Smooth muscle cell of the brain vasculature (primary cell): ENCODE results near the gene TMEM132E.

Experiments used
- DNase-seq: peaks from one replicate; pipeline ENCODE4 v3.0.0-alpha.2; 2012; ENCODE audit warnings: low read depth, low spot score

TMEM132E gene

DNA sequence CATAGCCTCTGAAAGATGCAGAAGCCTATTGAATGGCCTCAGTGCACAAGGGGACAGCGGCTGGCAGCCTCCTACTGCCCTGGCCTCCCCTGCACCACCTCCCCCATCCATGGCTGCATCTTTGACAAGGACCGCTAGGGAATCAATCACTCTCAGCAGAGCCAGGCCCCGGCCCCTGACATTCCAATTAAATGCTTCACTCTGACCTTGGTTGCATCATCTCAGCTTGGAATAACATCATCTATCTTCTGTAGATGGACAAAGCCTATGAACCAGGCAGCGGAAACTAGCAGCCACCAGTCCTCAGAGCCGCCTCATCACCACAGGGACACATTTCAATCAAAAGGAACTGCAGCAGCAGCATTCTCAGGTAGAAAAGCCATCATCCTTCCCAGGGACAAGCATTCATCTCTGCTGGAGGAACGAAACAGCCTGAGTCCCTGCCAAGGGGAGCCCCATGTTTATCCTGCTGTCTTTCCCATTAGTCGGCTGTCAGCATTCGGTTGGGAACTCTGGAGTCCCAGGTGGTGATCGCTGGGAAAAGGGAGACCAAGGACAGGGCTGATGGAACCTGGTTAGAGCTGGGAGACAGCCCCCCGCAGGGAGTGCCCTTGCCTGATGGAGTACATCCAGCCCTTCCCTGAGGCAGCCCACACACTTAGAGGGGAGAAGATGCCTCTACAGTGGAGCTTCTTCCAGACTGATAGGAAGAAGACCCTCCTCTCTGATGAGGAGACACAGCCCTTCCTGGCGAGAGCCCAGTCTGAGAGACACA lies 11.5 kb upstream of the TMEM132E start:
- no peak for DNase-seq

GRCh38 chr17:34568953-34569352 lies 10.4 kb upstream of the TMEM132E start:
- DNase-seq, result no peak

GRCh38 chr17:34569591-34569990 lies 9.8 kb upstream of the TMEM132E start:
- no peak for DNase-seq

GRCh38 chr17:34570506-34570905 lies 8.9 kb upstream of the TMEM132E start:
- no peak for DNase-seq

DNA sequence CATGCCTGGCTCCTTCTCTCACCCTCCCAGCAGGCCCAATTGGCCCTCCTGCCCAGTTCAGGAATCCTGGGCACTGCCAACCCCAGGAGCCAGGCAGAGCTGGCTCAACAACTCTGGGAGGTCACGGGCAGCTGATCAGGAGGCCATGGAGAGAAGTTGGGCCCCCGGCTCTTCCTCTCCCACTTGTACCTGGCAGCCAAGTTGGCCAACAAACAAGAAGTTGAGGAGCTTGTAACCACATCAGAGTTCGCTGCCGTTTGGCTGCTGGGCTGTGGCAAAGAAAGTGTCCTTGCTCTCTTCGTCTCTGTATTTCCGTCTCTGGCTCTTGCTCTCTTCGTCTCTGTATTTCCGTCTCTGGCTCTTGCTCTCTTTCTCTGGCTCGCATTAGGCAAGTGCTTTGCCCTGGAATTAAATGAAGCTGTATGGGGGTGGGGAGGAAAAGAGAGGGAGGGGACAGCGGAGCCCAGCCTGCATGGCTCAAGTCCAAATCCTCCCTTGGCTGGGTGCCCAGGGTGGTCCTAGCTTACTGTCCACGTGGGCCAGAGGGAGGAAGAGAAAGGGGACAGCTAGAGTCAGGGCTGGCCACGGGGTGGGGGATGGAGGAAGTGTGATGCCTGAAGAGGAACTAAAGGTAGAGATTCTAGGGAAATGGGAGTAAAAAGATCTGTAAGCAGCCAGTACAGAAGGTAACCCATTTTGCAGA lies 7.8 kb upstream of the TMEM132E start:
- DNase-seq, result no peak

GRCh38 chr17:34572483-34572882 lies 6.9 kb upstream of the TMEM132E start:
- DNase-seq, result no peak

DNA sequence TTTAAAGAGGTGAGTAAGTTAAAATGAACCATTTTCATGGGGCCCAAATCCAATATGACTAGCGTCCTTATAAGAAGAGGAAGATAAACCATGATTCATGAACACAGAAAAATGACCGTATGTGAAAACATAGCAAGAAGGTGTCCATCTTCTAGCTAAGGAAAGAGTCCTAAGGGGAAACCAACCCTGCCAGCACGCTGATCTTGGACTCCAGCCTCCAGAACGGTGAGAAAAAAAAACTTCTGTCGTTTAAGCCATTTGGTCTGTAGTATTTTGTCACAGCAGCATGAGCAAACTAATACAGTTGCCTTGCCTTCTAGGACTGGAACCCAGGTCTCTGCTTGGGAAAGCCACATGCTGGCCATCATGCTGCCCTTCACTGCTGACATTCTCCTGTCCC lies 4.2 kb upstream of the TMEM132E start:
- DNase-seq, result no peak

DNA sequence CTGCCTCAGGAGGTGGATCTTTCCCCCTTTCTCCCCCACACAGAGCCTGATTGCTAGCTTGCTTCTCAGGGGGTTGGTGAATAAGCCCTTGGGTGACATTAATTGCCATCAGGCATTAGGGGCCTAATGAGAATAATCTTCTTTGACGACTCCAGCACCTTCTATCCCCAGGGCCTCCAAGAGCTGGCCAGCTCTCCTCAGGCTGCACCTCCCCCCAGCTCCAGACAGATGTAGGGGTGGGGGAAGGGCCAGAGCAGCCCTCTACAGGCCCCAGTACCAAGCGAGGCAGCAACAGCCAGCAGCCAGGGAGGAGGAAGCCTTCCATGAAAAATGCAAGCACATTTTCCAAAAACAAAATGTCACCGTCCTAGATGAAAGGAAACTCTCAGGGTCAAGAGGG lies 1.4 kb upstream of the TMEM132E start:
- DNase-seq, result no peak

DNA sequence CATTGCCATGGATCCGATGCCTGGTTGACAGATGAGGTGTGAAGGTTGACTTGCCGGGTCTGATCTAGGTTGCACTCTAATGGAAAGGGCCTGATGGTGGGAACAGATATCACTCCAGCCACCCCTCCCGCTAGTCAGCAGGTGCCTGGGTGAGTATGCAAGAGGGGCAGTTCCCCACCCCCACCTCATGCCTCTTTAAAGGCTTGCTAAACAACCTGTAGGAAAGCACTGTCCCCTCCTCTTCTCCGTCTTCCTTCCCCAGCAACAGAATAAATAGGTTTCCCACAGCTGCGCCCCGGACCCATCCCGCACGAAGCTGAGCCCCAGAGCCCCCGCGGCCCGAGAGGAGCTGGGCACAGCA lies 746 bp upstream of the TMEM132E start:
- no peak for DNase-seq

DNA sequence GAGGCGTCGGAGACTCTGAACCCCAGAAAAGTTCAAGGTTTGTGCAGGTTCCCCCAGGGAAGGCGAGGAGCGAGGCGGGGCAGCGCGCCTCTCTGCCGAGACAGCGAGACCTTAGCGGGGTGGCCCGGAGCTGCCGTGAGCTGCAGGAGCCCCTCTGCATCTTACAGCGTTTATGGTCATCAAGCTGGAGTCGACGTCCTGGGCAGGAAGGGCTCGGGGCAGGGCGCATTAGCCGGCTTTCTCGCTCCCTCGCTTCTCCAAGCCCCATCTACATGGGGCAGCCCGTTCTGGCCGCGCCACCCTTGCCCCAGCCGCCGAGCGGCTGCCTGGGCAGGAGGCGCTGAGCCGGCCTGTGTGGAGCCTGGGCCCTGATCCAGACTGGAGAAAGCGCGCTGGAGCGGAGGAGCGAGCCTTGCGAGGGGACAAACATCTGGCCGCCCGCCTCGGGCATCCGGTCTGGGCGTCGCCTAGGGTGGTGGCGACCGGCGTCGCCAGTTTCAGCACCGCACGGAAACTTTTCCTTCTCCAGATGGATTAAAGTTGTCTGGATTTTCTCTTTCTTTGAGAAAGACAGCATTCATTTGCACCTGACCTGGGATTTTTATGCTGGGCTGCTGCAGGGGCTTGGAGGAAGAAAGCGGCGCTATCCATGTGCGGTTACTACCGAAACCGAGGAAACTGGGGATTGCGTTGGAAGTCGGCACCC lies 750 bp downstream of the TMEM132E start:
- DNase-seq, result no peak

DNA sequence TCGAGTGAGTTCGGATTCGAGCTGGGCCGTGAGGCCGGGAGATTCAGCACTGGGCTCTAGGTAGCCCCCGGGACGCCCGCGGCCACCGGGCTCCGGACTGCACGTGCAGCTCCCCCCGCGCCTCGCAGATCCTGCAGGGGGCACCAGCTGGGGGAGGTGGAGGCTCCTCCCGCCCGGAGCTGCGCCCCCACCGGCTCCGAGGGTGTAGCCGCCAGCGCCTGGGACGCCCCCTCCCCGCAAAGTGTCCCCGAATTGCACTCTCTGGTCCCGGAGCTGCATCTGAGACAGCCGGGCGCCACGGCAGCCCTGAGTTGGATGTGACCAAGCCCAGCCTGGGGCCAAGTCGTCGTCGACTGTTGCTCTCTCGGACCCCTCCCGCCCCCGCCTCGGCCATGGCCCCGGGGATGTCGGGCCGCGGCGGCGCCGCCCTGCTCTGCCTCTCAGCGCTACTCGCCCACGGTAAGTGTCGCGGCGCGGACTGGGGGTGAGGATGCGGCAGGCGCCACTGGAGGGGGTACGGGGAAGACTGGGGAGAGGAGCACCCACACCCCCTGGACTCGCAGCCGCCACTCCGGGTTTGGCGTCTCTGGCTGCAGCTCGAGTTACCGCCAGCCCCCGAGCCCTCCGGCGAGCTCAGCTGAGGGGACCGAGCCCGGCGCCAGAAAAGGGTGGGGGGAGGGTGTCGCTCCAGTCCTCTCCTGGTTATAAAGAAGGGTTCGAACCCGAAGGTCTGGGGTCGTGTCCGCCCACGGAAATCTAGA lies 1.5 kb downstream of the TMEM132E start:
- DNase-seq, result no peak

- no peak for DNase-seq
Measured at GRCh38 chr17:34581446-34582184, 2.2 kb downstream of the TMEM132E start.

DNA sequence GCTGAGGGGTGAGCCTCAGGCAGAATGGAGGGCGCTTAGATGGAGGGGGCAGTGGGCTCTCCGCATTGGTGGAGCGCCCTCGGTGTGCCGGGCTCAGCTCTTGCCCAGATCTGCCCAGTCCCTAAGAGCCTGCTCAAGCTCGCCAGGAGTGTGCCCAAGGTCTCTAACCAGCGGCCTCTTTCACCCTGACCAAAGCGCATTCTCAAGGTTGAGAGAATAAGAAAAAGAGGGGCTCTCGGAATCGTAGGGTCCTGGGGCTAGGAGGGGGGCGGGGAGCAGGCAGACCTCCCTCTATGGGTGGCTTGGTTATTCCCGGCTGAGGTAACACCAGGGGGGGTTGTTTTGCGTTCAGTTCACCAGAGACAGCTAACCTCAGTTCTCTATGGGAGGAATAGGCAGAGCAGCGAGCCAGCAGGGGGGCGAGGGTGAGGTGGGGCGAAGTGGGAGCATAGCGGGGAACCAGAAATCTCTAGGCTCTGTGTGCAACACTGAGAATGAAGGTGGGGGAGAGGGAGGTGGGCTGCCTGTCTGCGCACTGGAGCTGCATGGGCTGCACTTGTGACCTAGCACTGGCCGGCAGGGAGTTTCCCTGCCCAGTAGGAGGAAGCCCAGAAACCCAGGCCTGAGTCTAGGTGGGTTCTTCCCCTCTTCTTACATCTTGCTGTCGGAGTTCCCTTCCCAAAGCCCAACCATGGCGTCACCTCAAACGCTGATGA lies 3.0 kb downstream of the TMEM132E start:
- DNase-seq, result no peak

- no peak for DNase-seq
Measured at GRCh38 chr17:34582901-34583245, 3.5 kb downstream of the TMEM132E start.

- no peak for DNase-seq
Measured at GRCh38 chr17:34584805-34585416, 5.5 kb downstream of the TMEM132E start.

DNA sequence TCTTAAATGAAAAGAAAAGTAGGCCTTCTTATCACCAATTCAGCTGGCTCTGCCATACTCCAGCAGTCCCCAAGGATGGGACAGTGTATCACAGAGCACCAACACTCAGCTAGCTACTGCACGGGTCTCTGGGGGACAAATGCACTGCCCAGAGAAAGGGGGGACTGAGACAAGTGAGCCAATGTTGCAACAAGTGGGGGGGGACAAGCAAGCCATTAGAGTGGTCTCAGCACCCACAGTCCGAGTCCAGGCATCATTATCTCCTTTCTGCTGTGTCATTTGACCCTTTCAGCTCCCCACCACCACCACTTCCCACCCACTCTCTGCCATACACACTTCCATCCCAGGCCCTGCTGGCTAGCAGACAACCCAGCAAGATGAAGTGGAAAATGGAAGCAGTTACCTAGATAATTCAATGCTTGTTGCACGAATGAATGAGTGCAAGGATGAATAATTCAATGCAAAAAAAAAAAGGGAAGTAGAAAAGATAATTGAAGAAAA lies 7.0 kb downstream of the TMEM132E start:
- DNase-seq, result no peak

GRCh38 chr17:34588266-34588665 lies 8.9 kb downstream of the TMEM132E start:
- no peak for DNase-seq

- no peak for DNase-seq
Measured at GRCh38 chr17:34589120-34589965, 10.0 kb downstream of the TMEM132E start.

DNA sequence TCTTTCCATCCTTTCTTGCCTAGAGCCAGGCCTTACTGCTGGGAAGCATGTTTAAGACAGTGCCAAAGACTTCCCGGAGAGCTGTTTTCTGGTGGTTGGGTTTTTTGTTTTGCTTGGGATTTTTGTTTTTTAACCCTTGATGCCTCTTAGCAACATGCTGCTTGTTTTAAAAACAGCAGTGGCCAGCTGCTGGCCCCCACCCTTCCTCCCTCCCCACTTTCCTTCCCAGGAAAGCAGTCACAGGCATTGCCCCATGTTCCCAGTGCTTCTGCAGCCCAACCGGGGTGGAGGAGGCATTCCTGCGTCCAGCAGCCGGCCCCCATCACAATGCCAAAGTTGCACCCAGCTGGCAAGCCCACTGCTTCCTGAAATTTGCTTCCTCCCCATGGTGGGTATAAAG lies 12.6 kb downstream of the TMEM132E start:
- no peak for DNase-seq
